ENCODE results near the gene CACNB1.

CACNB1 gene

GRCh38 chr17:39225308-39225958 is 28.0 kb upstream of the CACNB1 start, which contains the start of gene STAC2:
STAC2 (minus strand) TSS chr17:39225945; CDS start chr17:39225502, 443 bp downstream.
- no peak for DNase-seq

DNA sequence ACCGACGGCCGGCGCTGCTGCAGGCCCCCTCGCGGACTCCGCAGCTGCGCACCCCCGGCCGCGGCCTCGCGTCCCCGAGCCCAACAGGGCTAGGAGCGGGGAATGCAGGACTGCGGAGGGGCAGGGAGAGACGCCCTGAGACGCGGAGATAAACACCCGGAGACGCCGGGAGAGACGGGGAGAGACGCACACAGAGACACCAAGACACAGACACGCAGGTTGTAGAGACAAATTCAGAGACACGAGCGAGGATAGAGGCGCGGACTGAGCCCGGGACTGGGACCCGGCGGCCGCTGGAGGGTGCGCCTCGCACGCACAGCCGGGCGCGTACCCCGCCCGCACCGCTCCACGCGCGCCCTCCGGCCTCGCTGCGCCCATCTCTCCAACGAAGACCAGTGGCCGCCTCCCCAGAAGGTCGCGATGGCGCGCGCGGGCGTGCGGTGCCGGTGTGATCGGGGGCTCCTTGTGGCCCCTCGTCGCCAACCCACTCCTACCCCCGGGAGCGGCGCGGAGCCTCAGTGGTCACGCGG is 27.4 kb upstream of the CACNB1 start:
- no peak for DNase-seq

DNA sequence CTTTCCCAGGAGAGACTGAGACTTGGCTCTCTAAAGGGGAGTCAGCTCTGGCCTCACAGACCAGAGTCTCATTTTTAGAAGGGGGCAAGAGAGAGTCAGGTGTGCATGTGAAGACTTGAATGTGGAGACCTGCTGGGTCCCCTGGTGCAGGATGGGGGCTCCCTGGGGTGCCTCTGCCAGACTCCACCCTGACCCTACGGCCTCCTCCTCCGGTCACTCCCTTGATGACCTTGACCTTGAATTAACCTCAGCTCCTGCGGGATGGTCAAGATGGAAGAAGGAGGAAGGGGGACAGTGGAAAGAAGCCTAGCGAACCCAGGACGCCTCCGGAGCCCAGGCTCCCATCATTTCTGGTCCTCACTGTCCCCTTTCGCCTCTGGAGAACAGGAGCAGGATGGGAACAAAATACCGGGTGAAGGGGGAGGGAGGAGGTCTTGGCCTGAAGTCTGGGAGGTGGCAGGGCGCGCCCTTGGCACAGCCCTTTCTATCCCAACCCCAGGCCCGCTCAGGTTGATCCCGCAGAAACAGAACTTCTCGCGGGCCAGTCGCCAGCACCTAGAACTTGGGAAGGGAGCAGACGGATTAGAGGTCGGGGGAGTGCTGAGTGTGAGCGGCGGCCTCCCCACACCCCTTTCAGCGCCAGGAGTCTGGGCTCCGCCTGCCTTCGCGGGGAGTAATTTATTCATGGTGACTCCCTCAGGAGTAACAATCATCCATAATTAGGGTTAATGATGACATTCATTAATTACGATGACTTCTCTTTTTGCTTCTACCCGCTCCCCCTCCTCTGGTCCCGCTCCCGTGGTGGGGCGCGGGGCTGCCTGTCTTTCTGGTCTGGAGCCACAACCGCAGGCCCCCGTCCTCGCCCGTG is 26.7 kb upstream of the CACNB1 start:
- no peak for DNase-seq

DNA sequence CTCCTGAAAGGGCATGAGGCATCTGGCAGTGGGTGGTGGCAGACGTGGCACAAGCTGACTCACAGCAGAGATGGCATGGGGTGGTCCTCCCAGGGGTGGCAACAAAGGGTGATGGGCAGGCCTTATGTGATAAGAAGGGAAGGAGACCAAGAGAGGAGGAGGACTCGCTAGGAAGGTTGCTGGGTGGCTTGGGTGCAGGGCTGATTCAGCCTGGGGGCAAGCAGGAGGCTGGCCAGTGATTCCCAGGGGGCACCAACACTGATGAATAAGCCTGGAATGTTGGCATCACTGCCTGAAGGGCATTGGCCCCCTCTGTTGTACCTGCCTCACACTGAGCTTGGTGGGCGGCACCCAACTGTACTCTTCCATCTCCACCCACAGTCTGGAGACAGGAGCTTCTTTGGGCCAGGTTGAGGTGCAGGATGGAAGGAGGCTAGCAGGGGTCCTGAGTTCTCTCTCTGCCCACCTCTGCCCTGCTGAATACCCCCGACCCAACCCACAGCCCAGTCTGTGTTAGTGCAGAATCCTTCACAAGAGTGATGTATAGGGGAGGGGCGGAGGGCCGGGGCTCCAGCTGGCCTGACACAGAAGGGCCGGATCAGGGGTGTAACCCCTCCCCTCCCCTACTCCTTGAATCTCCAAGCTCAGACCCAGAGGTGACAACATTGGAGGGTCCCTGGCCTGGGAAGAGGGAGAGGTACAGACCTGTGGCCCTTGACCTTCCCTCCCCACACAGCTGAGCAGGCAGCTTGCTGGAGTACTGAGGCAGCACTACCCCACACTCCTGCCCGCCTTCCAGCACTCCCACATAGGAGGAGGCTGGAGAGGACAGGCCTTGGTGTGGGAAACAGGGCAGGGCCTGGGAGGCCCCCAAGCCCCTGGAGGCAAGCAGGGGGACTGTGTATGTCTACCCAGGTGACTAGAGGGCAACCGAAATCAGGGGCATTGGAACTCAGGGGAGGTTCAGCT is 25.7 kb upstream of the CACNB1 start:
- no peak for DNase-seq

DNA sequence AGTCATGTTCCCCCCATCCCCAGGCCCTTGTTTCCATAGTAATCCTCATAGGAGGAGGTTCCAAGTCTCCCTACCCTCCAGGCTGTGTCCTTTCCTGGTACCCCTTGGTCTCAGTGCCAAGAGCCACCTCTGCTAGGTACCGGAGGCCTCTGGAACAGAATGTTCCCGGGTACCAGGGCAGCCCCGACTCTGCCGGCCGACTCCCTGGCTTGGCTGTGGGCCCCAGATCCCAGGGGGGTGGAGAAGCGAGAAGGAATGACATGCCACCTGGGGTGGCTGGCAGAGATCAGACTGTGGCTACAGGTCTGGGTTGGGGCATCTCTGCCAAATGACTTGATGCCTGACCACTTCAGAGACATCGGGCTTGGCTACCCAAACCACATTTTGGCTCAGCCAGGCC is 24.7 kb upstream of the CACNB1 start:
- DNase-seq = no peak

- no peak for DNase-seq
Observed at GRCh38 chr17:39221572-39221971, 24.1 kb upstream of the CACNB1 start.

- DNase-seq = no peak
Observed at GRCh38 chr17:39219647-39220154, 22.2 kb upstream of the CACNB1 start.

DNA sequence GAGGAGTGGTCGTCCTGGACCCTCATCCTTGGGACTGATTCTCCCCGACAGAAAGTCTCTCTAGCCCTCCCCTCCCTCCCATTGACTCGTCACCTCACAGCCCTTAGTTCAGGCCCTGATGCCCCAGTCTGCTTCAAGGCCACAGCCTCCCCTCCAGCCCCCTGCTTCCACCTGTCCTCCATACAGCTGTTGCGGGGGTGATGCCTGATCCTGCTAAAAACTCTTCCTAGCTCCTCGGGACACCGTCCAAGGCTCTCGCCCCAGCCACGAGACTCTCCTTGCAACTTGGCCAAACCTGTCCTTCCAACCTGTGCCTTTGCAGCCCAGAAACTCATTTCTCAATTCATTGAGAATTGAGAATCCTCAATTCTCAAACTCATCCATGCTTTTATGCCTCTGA is 21.4 kb upstream of the CACNB1 start:
- no peak for DNase-seq

DNA sequence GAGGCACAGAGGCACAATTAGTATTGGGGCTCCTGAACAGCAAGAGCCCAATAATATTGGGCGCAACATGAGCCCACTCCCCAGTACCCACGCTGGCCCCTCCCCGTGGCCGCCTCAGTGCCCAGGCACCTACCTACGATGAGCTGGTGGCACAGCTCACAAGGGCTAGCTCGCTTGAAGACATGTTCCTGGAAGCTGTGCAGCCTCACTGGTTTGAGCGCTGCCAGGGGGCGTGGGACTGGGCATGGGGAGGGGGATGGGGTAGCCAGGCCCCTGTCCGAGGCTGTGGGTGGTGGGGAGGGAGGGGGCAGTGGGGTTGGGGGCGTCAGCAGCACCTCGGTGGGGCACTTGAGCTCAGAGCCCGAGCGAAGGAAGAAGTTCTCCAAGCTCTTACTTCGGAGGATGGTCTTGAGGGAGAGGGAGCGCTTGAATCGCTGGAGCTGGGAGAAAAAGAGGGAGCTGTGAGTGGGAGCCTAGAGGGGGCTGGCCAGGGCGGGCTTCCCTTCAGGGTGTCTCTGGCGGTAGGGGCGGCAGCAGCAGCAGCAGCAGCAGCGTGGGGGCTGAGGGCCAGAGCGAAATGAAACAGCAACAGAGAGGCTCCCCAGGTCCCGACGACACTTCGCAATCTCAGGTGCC is 20.4 kb upstream of the CACNB1 start:
- no peak for DNase-seq

- DNase-seq = no peak
Observed at GRCh38 chr17:39213852-39214251, 16.4 kb upstream of the CACNB1 start.

GRCh38 chr17:39212841-39213480 is 15.5 kb upstream of the CACNB1 start:
- DNase-seq = no peak

DNA sequence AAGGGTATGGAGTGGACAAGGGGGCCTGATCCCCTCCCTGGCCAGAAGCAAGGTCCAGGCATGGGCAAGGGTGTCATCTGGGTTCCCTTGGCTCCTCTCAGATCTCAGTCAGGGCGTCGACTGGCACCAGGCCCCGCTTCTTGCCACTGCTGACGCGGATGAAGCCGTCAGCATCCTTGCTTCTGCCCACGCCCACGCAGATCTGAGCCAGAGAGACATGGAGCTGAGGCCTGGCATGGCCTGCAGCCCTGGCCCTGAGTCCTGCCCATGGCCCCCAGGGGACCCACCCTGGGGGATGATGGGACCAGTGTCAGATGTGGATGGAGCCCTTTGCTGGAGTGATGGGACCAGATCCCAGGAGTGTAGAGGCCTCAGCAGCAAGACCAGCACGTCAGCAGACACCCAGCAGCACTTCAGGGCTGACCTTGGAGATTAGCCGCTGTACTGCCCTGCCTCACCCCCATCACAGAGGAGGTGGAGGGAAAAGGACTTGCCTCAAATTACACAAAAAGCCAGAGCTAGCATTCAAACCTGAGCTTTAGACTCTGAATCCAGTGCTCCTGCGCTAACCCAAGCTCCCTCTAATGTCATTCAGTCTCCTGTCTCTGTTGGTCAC is 14.8 kb upstream of the CACNB1 start:
- no peak for DNase-seq

DNA sequence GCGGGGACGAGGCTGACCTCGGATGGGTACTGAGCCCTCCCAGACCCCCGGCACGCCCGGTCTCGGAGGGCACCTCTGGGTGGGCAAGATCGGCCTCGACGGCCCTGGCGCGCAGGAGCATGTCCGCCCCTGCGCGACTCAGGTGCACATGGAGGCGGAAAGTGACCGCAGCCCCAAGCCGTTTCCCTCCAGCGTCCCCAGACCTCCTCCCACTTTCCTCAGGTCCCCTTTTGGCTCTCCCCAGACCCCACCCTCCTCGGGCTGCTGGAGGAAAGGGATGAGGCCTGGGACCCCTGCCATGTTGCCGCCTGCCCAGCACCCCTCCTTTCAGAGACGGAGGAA is 12.6 kb upstream of the CACNB1 start:
- no peak for DNase-seq

DNA sequence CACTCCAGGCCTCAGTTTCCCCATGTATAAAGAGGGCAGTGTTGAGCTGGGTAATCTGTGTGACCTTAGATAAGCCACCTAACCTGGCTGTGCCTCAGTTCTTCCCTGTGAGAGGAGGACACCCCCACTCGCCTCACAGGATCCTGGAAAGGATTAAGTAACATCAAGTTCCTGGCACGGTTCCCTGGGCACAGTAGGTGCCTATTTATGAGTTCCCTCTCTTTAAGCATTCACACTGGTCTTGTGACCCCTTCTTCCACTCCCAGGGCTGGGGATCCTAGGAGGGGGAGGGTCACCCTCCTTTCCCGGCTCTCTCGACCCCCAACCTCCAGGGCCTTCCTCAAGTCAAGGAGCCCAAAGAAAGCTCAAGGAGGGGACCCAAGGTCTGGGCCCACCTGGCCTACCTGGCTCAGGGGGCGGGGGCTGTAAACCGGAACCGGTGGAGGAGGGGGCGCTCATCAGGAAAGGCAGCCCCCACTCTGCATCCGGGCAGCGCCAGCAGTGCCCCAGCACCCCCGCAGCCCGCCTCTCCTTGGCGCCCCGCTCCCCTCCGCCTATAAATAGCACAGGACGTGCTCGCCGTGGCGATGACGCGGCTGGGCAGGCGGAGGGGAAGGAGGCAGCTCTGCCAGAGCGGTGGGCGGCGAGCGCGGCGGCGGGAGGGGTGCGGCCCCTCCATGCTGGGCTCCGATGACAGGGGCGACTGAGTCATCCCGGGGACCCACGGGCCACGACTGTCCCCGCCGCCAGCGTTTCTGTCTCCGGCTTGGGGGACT is 12.0 kb upstream of the CACNB1 start:
- DNase-seq = no peak

- DNase-seq = peak in 1 of 2 experiments; percentile 37
Observed at GRCh38 chr17:39208893-39209292, 11.4 kb upstream of the CACNB1 start.

- DNase-seq = no peak
Observed at GRCh38 chr17:39208136-39208535, 10.7 kb upstream of the CACNB1 start.

GRCh38 chr17:39205112-39205526 is 7.7 kb upstream of the CACNB1 start:
- no peak for DNase-seq

GRCh38 chr17:39204245-39204644 is 6.8 kb upstream of the CACNB1 start:
- no peak for DNase-seq

DNA sequence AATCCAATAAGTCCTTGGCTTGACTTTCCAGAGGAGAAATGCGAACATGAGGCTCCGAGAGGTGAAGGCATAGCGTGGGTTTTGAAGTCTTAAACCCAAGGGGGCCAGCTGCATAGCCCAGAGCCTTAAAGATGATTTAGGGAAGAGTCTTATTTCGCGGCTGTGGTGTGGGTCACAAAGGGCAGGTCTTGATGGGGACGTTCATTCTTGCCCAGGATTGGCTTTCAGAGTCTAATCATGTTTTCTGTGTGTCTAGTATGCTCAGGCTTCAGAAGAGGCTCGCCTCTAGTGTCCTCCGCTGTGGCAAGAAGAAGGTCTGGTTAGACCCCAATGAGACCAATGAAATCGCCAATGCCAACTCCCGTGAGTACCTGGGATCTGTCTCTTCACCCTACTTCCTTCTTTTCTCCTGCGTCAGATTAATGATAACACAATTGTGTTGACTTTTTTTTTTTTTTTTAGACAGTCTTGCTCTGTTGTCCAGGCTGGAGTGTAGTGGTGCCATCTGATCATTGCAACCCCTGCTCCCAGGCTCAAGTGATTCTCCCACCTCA is 3.6 kb upstream of the CACNB1 start:
- no peak for DNase-seq

All from NCI-H526 (cell line).